A673 (cell line): ENCODE measurements around the gene SLC37A3. TPM values are rescaled to one million over a fixed set of nuclear protein-coding genes. Genes with fewer than 3 reads are reported as not detected.

Experiments
- BruUV-seq: library from RNA; stranded (reverse); fragments of 400-500 nt; replicated peaks from 2 replicates; lab custom pipeline; 2021; lab: Mats Ljungman, UMichigan
- CTCF ChIA-PET: fragments of 300-600 bp; sonication (Branson Sonifier 250); formaldehyde crosslinking; loops from one replicate; lab custom pipeline; 2022; ENCODE audit warnings: antibody characterized with exemption; lab: Charles Lee
- POLR2A ChIA-PET: fragments of 300-600 bp; sonication (Branson Sonifier 250); formaldehyde crosslinking; loops from one replicate; lab custom pipeline; 2022; ENCODE audit warnings: antibody characterized with exemption; ENCODE audit not compliant: low non-redundant PET; lab: Charles Lee
- DNase-seq: peaks from one replicate; pipeline ENCODE4 v3.0.0-alpha.2; 2015; ENCODE audit warnings: low spot score
- H3K27ac ChIP-seq: fragments of 200-600 bp; sonication (generic); 2 replicates; pipeline ENCODE4 v1.5.1; 2016; ENCODE audit warnings: mixed run types, low read depth, mild to moderate bottlenecking, mixed read lengths, antibody characterized with exemption, low read length; ENCODE audit not compliant: poor library complexity, severe bottlenecking
- H3K27me3 ChIP-seq: fragments of 200-600 bp; sonication (generic); replicated peaks from 2 replicates; pipeline ENCODE4 v1.6.1; 2017; ENCODE audit warnings: mixed run types, low read depth, mild to moderate bottlenecking, mixed read lengths, antibody characterized with exemption, low read length; ENCODE audit not compliant: insufficient read depth, poor library complexity
- H3K36me3 ChIP-seq: fragments of 200-600 bp; sonication (generic); 2 replicates; pipeline ENCODE4 v1.6.1; 2016; ENCODE audit warnings: mixed run types, mild to moderate bottlenecking, mixed read lengths, antibody characterized with exemption, low read length; ENCODE audit not compliant: insufficient read depth, poor library complexity, severe bottlenecking
- H3K4me1 ChIP-seq: fragments of 200-600 bp; sonication (generic); 2 replicates; pipeline ENCODE4 v1.6.1; 2017; ENCODE audit warnings: mixed run types, mild to moderate bottlenecking, mixed read lengths, antibody characterized with exemption, low read length; ENCODE audit not compliant: insufficient read depth, poor library complexity, severe bottlenecking
- H3K4me3 ChIP-seq: fragments of 200-600 bp; sonication (generic); 2 replicates; pipeline ENCODE4 v1.5.1; 2016; ENCODE audit warnings: low read depth, mixed run types, mild to moderate bottlenecking, mixed read lengths, low read length; ENCODE audit not compliant: poor library complexity, severe bottlenecking
- H3K9me3 ChIP-seq: fragments of 200-600 bp; sonication (generic); 2 replicates; pipeline ENCODE4 v1.6.1; 2016; ENCODE audit warnings: mixed run types, low read depth, mild to moderate bottlenecking, mixed read lengths, antibody characterized with exemption, low read length; ENCODE audit not compliant: poor library complexity, severe bottlenecking
- CTCF ChIP-seq: fragments of 300-800, 200-600 bp; sonication (generic); conservative IDR thresholded peaks from 2 replicates; pipeline ENCODE4 v1.5.1; 2017; ENCODE audit warnings: low read depth, mild to moderate bottlenecking, antibody characterized with exemption, low read length, moderate library complexity, mixed read lengths
- EZH2 ChIP-seq: fragments of 200-600 bp; sonication (generic); IDR thresholded peaks from 2 replicates; pipeline ENCODE4 v1.6.1; 2017; ENCODE audit warnings: borderline replicate concordance, low read depth, mild to moderate bottlenecking, mixed read lengths, antibody characterized with exemption, low read length; ENCODE audit not compliant: poor library complexity, severe bottlenecking
- intact Hi-C: fragments of 100-400 bp; cut with micrococcal nuclease; formaldehyde crosslinking; loops from one replicate; pipeline ENCODE4 v1.10.0; 2022; ENCODE audit not compliant: unreplicated experiment
- total RNA-seq: library from RNA; stranded (reverse); gene quantifications from 2 replicates; pipeline ENCODE4 v1.2.3, GENCODE V29; 2021

SLC37A3 gene
- total RNA-seq, 1 experiment from 2014 or later = 34.7 TPM

GRCh38 chr7:140330595-140330994 is 67.7 kb downstream of the SLC37A3 start:
- H3K27ac ChIP-seq = no peak overlapping the region
- ChIA-PET CTCF (no interaction called here), POLR2A (no interaction called here)
- no peaks in the 10 kb centered on the region for H3K27me3 ChIP-seq
- H3K4me1 ChIP-seq = no peaks in the 10 kb centered on the region
- TF ChIP-seq CTCF (no peak), EZH2 (no peak)
- DNase-seq = no peak
- intact Hi-C loops = no loop called here
- no TSS peak for BruUV-seq
- no peak overlapping the region for H3K4me3 ChIP-seq
- peaks cover 8% of the 10 kb centered on the region for H3K36me3 ChIP-seq
- no peaks in the 10 kb centered on the region for H3K9me3 ChIP-seq

- Histone ChIP-seq H3K4me1 (no peaks in the 10 kb centered on the region), H3K9me3 (no peaks in the 10 kb centered on the region), H3K4me3 (no peak overlapping the region), H3K27me3 (no peaks in the 10 kb centered on the region), H3K36me3 (peaks cover 8% of the 10 kb centered on the region), H3K27ac (no peak overlapping the region)
- TF ChIP-seq CTCF (no peak), EZH2 (no peak)
- BruUV-seq = no TSS peak
- intact Hi-C loops = no loop called here
- ChIA-PET POLR2A (no interaction called here), CTCF (no interaction called here)
- DNase-seq = no peak
These were observed 68.2 kb downstream of the SLC37A3 start for GRCh38 chr7:140330128-140330527.

GRCh38 chr7:140327261-140327661 is 71.1 kb downstream of the SLC37A3 start:
- no peaks in the 10 kb centered on the region for H3K36me3 ChIP-seq
- H3K4me1 ChIP-seq = no peaks in the 10 kb centered on the region
- DNase-seq = no peak
- H3K27me3 ChIP-seq = no peaks in the 10 kb centered on the region
- no peak overlapping the region for H3K4me3 ChIP-seq
- intact Hi-C loops = loop anchor here (2.0 to 10.0 kb wide), 3 partner anchors 152 to 552 kb away; partner anchors contain the start of gene HIPK2
- no peaks in the 10 kb centered on the region for H3K9me3 ChIP-seq
- no TSS peak for BruUV-seq
- H3K27ac ChIP-seq = no peak overlapping the region
- CTCF ChIA-PET = no interaction called here
- TF ChIP-seq CTCF (no peak), EZH2 (no peak)
- POLR2A ChIA-PET = no interaction called here
